UCSD-AML1 (cell line): ENCODE results near the gene HS6ST2.

Experiments
- DNase-seq: peaks from one replicate; lab custom pipeline; 2025; ENCODE audit not compliant: unreplicated experiment; lab: John Stamatoyannopoulos, UW

Gene HS6ST2

DNA sequence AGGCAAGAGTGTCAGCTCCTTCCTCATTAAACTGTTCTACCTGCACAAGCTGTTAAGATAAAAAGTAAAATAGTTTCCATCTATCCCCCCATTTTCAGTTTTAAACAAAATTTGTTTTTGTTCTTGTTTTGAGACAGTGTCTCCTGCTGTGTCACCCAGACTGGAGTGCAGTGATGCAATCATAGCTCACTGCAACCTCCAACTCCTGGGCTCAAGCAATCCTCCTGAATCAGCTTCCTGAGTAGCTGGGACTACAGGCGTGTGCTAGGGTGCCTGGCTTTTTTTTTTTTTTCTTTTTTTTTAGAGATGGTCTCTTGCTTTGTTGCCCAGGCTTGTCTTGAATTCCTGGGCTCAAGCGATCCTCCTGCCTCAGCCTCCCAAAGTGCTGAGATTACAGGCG lies 105.4 kb downstream of the HS6ST2 start:
- no peak for DNase-seq

GRCh38 chrX:132848296-132848970 lies 110.0 kb downstream of the HS6ST2 start:
- DNase-seq, result no peak

GRCh38 chrX:132843363-132843762 lies 115.1 kb downstream of the HS6ST2 start:
- no peak for DNase-seq

DNA sequence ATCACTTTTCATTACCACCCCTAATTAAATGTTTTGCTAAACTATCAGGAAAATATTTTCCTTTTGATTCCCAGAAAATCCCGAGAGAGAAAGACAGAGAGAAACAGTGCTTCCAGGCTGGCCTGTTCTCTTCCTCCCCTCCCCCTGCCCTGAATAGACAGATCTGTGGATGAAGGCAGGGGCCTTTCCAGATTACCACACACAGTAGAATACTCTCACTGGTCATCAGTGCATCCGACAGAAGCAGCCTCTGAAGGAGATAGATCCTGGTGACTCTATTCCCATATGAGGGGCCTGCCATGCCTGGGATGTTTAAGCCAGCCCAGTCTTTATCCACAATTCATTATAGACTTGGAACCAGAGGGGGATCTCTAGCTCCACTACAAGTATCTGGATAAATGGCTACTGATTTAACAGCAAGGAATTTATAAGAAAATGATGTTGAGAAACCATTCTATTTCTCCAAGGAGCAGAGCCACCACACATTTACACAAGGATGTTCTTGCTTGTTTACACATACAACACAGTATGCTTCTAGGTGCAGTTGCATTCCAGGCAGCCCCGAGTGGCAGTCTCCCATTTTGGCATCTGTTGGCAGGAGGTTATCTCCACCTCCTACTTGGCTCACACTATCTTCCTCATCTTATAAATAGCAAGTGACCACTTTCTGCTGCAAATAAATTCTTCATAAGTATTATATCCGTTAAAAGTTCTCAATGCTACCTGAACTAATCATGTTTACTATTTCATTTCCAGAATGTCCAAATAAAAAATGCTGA lies 115.8 kb downstream of the HS6ST2 start:
- no peak for DNase-seq

- DNase-seq, result no peak
These were observed 120.5 kb downstream of the HS6ST2 start for GRCh38 chrX:132837967-132838366.

DNA sequence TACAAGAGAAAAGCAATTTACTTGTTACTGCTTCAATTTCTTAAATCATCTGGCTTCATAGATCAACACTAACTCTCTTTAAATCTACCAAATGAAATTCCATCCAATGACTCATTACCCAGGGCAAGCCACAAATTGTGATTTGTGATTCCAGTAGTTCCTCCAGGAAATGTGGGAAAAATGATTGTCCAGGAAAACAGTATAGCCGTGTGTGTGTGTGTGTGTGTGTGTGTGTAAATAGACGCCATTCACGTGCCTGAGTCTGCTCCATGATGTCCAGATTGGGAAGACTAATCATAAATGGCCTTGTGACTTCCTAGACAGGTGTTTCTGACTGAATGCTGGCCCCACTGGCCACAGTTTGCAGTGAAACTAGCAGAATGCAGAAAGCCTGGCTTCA lies 121.3 kb downstream of the HS6ST2 start:
- no peak for DNase-seq

GRCh38 chrX:132836471-132836870 lies 122.0 kb downstream of the HS6ST2 start:
- no peak for DNase-seq

GRCh38 chrX:132834741-132835140 lies 123.7 kb downstream of the HS6ST2 start:
- no peak for DNase-seq

GRCh38 chrX:132834109-132834508 lies 124.3 kb downstream of the HS6ST2 start:
- no peak for DNase-seq

DNA sequence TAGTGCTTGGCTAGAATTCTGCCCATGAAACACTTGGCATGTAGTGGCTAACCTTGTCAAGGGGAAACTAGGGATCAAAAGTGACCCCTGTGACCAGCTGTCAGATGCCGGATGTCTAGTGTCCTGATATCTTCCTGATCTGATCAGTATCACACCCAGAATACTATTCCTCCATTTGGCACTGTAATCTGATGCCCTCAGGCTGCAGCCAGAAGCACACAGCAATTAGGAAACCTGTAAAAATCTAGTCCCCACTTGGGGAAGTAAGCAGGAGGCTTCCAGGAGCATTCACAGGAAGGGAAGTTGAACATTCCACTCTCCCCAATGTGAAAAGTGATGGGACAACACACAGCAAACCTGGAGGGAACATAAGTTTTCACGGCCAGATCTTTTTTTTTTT lies 125.1 kb downstream of the HS6ST2 start:
- DNase-seq, result no peak

DNA sequence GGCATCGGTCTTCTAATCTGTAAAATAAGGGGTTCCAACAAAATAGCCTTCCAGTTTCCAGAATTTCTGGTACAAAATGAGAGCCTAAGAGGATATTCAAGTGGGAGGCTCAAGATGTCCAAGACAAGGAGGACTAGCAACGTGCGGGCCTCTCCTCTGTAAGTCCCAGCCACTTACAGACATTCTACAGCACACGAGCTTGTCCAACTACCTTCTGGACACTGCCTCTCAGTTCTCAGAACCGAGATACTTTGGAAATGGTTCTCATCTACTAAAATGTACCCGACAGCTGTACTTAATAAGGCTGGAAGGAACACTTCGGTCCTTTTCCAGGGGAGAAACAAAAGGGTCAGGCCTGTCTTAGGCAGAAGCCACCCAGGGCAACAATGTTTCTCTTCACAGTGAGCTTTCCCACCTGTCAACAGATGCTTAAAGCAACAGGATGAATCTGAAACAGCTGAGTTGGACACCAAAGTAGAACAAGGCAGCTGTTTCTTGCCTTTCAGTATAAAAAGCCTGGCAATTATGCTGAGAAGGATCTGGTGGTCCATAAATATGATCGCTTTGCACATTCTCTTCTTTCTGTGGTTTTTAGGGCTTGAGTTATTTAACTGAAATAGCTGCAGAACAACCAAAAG lies 127.0 kb downstream of the HS6ST2 start:
- no peak for DNase-seq

DNA sequence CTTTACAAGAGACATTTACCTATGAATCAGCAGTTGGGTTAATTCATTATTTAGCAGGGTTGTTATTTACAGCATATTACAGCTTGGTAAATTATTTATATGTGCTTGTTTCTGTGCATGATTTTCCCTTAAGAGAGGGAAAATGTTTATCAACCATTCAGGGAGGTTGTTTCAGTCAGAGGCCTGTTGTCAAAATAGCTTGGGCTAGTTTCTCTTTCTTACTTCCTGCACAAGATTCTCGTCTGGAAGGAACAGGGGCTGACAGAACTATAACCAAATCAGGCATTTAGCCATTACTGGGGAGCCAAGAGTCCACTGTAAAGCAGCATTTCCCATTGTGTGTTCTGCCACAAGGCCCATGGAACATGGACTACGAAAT lies 135.8 kb downstream of the HS6ST2 start:
- no peak for DNase-seq

DNA sequence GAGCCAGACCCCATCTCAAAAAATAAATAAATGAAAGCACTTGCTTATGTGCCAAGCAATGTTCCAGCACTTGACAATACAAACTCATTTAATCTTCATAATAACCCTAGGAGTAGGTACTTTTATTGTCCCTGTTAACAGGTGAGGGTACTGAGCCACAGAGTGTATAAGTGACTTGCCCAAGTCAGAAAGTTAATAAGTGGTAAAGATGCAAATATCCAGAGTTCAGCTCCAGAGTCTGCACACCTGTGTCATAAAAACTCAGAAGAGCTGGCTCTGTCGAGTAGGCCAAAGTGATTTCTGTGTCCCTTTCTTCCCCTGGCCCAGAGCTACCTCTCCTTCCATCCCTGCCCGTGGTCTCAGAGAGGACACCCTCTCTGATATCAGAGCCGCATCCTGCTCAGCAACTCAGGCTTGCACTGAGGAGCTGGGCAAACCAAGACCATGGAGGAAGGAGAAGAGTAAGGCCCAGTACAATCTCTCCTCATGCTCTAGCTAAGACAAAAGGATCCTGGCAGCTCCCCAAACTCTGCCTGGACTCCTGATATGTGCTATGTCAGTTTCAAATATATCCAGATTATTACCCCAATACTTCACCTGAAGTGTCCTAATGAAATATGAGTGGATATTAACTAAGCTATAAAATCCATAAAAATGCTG lies 136.3 kb downstream of the HS6ST2 start:
- no peak for DNase-seq

DNA sequence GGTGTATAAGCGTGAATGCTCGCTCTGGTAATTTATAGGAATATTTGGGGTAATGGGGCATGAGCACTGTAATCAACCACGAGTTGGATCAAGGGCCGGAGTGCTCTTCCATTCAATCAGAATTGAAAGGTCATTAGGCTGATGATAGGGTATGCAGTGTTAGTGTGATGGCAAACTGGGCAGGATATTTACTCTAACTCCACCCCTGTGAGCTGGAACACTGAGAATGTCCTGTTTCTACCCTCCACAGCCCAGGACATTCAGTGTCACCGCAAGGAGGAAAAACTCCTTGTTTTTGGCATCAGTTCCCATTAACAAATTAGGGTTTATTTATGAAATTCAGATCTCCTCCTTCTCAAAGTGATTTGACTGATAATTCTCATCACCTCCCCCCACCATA lies 137.8 kb downstream of the HS6ST2 start:
- no peak for DNase-seq

- DNase-seq, result no peak
These were observed 138.6 kb downstream of the HS6ST2 start for GRCh38 chrX:132819711-132820264.

DNA sequence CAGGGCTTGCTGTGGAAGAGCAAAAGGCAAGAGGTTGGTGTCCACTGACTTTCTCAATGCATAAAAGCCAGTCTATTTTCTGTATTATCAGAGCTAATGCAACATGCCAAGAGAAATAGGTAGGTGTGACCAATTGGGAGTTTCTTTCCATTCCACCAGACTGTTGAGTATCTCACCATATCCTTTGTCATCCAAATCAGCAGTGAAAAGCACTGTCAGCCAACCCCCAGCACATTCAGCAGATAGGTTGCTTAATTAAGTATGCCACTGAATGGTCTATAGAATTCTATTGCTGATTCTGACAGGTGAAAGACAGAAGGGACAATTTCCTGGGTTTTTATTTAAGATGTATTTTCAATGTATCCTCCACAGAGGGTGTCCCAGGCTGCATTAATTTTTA lies 139.8 kb downstream of the HS6ST2 start:
- DNase-seq, result no peak

DNA sequence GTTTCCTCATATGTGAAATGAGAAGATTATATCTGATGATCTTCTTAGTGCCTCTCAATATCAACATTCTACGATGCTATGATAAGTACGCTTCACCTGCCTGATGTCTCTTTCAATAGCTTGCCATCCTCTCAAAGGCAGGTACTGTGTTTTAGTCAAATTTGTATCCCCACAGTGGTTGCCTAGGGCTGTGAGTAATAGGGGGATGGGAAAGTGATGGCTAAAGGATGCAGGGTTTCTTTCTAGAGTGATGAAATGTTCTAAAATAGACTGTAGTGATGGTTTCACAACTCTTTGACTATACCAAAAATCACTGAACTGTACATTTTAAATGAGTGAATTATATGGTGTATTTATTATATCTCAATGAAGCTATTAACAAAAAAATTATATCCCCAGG lies 142.8 kb downstream of the HS6ST2 start:
- DNase-seq, result no peak

- no peak for DNase-seq
These were observed 147.3 kb downstream of the HS6ST2 start for GRCh38 chrX:132810964-132811712.

DNA sequence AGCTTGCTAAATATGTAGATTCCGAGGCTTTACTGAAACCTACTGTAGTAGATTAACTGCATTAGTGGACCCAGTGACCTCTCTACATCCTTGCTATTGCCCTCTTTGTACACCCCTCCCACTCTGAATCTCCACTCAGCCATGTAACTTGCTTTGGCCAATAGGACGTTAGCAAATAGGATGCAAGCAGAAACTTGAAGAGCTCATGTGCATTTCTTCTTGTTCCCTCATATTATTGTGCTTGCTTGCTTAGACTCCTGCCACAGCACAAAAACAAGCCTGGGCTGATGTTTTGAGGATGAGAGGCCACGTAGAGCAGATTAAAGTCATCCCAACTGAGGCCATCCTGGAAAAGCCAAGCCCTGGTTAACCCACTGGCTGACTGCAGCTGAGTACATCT lies 147.9 kb downstream of the HS6ST2 start:
- no peak for DNase-seq

DNA sequence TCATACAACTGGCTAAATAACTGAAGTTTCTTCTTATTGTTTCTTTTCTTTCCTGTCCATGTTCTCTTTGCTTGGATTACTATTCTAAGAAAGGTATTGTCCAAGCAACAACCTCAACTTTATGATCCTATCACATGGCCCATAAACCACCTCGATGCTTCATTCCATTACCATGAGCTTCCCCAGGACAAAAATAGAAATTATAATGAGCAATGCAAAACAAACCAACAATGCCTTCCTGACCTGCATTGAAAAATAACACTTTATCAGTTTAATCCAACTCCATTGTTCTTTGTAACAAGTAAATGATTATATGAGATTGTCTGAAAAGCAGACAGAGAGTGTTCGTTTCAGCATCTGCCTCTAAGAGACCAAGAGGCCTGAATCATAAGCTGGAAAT lies 148.8 kb downstream of the HS6ST2 start:
- DNase-seq, result no peak
